IMR-90 (cell line): ENCODE results near the gene PAQR5. TPM values are rescaled to one million over a fixed set of nuclear protein-coding genes. Genes with fewer than 3 reads are reported as not detected.
A peak's percentile ranks its signal among the peaks of the same experiment; 100 is the strongest.

Experiments used
- ATAC-seq: fragments of 200-7000 bp; cut with Tn5 transposase; 2 replicates; pipeline ENCODE4 v1.9.1; 2020; ENCODE audit warnings: low read depth, mild to moderate bottlenecking, moderate library complexity
- BruUV-seq: library from RNA; stranded (reverse); fragments of 400-500 nt; replicated peaks from 2 replicates; lab custom pipeline; 2021; lab: Mats Ljungman, UMichigan
- CTCF ChIA-PET: fragments of 300-600 bp; formaldehyde crosslinking; extraction: SDS; loops from one replicate; lab custom pipeline; 2021; ENCODE audit warnings: antibody characterized with exemption; lab: Yijun Ruan, JAX
- POLR2A ChIA-PET: fragments of 300-600 bp; sonication (Branson Sonifier 250); formaldehyde crosslinking; loops from one replicate; lab custom pipeline; 2022; ENCODE audit warnings: antibody characterized with exemption; ENCODE audit not compliant: unreplicated experiment; lab: Charles Lee
- DNase-seq: peaks from one replicate; pipeline ENCODE4 v3.0.0; 2013
- H2AFZ ChIP-seq: replicated peaks from 2 replicates; pipeline ENCODE3; 2013; ENCODE audit warnings: low read length, mild to moderate bottlenecking; ENCODE audit not compliant: poor library complexity
- H2AK5ac ChIP-seq: 2 replicates; pipeline ENCODE4 v1.6.1; 2013; ENCODE audit warnings: low read depth, low read length, inconsistent platforms
- H2AK9ac ChIP-seq: replicated peaks from 2 replicates; pipeline ENCODE3; 2013; ENCODE audit warnings: mild to moderate bottlenecking, low read depth, low read length, moderate library complexity; ENCODE audit not compliant: poor library complexity
- H2BK120ac ChIP-seq: 2 replicates; pipeline ENCODE4 v1.6.1; 2013; ENCODE audit warnings: low read depth, low read length, inconsistent platforms
- H2BK15ac ChIP-seq: 3 replicates; pipeline ENCODE4 v1.6.1; 2013; ENCODE audit warnings: low read depth, low read length, inconsistent platforms
- H2BK20ac ChIP-seq: 2 replicates; pipeline ENCODE4 v1.6.1; 2013; ENCODE audit warnings: low read depth, mild to moderate bottlenecking, inconsistent platforms, low read length, moderate library complexity
- H2BK5ac ChIP-seq: 2 replicates; pipeline ENCODE4 v1.6.1; 2013; ENCODE audit warnings: mild to moderate bottlenecking, low read depth, low read length, inconsistent platforms; ENCODE audit not compliant: poor library complexity, severe bottlenecking
- H3K14ac ChIP-seq: replicated peaks from 2 replicates; pipeline ENCODE4 v1.6.1; 2013; ENCODE audit warnings: low read depth, low read length, inconsistent platforms
- H3K18ac ChIP-seq: 2 replicates; pipeline ENCODE4 v1.6.1; 2013; ENCODE audit warnings: low read depth, low read length, control low read depth
- H3K23ac ChIP-seq: 2 replicates; pipeline ENCODE4 v1.6.1; 2013; ENCODE audit warnings: low read depth, low read length, inconsistent platforms
- H3K27ac ChIP-seq: 2 replicates; pipeline ENCODE4 v1.5.1; 2013; ENCODE audit warnings: mild to moderate bottlenecking, control low read depth, low read length; ENCODE audit not compliant: insufficient read depth
- H3K27me3 ChIP-seq: 2 replicates; pipeline ENCODE4 v1.6.1; 2013; ENCODE audit warnings: low read length; ENCODE audit not compliant: control insufficient read depth, insufficient read depth
- H3K36me3 ChIP-seq: 2 replicates; pipeline ENCODE4 v1.6.1; 2013; ENCODE audit warnings: low read length, mixed read lengths; ENCODE audit not compliant: control insufficient read depth, insufficient read depth
- H3K4ac ChIP-seq: 2 replicates; pipeline ENCODE4 v1.6.1; 2013; ENCODE audit warnings: low read depth, low read length, inconsistent platforms
- H3K4me1 ChIP-seq: 2 replicates; pipeline ENCODE4 v1.6.1; 2013; ENCODE audit warnings: low read length, mixed read lengths; ENCODE audit not compliant: control insufficient read depth, insufficient read depth
- H3K4me2 ChIP-seq: 2 replicates; pipeline ENCODE4 v1.6.1; 2013; ENCODE audit warnings: low read depth, mild to moderate bottlenecking, control low read depth, low read length, moderate library complexity
- H3K4me3 ChIP-seq: 2 replicates; pipeline ENCODE4 v1.5.1; 2013; ENCODE audit warnings: low read depth, mild to moderate bottlenecking, control low read depth, low read length, moderate library complexity; ENCODE audit not compliant: insufficient read depth
- H3K56ac ChIP-seq: 2 replicates; pipeline ENCODE4 v1.6.1; 2013; ENCODE audit warnings: low read length, inconsistent platforms; ENCODE audit not compliant: insufficient read depth; ENCODE audit errors: extremely low read depth
- H3K79me1 ChIP-seq, 2 experiments: 2 replicates each; pipeline ENCODE4 v1.6.1; 2013; ENCODE audit warnings: low read length in 2 of 2, inconsistent platforms in 1 of 2, low read depth in 1 of 2
- H3K9ac ChIP-seq: 2 replicates; pipeline ENCODE4 v1.6.1; 2013; ENCODE audit warnings: low read depth, low read length, control low read depth
- H3K9me1 ChIP-seq: 2 replicates; pipeline ENCODE4 v1.6.1; 2013; ENCODE audit warnings: low read length, inconsistent platforms; ENCODE audit not compliant: insufficient read depth
- H3K9me3 ChIP-seq: 2 replicates; pipeline ENCODE4 v1.6.1; 2013; ENCODE audit warnings: low read length; ENCODE audit not compliant: control insufficient read depth, insufficient read depth
- H4K20me1 ChIP-seq: 2 replicates; pipeline ENCODE4 v1.6.1; 2013; ENCODE audit warnings: low read length, inconsistent platforms; ENCODE audit not compliant: insufficient read depth
- H4K5ac ChIP-seq: 2 replicates; pipeline ENCODE4 v1.6.1; 2013; ENCODE audit warnings: mild to moderate bottlenecking, low read depth, low read length, control low read depth
- H4K8ac ChIP-seq, 2 experiments: 2 replicates each; pipeline ENCODE4 v1.6.1; 2013; ENCODE audit warnings: low read depth in 2 of 2, low read length in 2 of 2, control low read depth in 1 of 2, inconsistent platforms in 1 of 2
- H4K91ac ChIP-seq: 2 replicates; pipeline ENCODE4 v1.6.1; 2013; ENCODE audit warnings: low read depth, low read length, inconsistent platforms; ENCODE audit not compliant: insufficient read depth
- BHLHE40 ChIP-seq: fragments of 150-350 bp; IDR thresholded peaks from 2 replicates; pipeline ENCODE4 v1.6.1; 2016; ENCODE audit warnings: mild to moderate bottlenecking, low read depth, low read length
- CEBPB ChIP-seq: IDR thresholded peaks from 2 replicates; pipeline ENCODE4 v1.6.1; 2012; ENCODE audit warnings: low read depth, low read length, improper control_type of control experiment
- FOS ChIP-seq: fragments of 150-350 bp; IDR thresholded peaks from 2 replicates; pipeline ENCODE4 v1.6.1; 2016; ENCODE audit warnings: low read depth, low read length
- MAZ ChIP-seq: IDR thresholded peaks from 2 replicates; pipeline ENCODE4 v1.6.1; 2012; ENCODE audit warnings: low read depth, mild to moderate bottlenecking, low read length, improper control_type of control experiment, moderate library complexity, borderline replicate concordance
- MXI1 ChIP-seq: IDR thresholded peaks from 2 replicates; pipeline ENCODE4 v1.6.1; 2012; ENCODE audit warnings: low read depth, mild to moderate bottlenecking, low read length, moderate library complexity, borderline replicate concordance
- NFE2L2 ChIP-seq: fragments of 150-350 bp; IDR thresholded peaks from 2 replicates; pipeline ENCODE4 v1.6.1; 2016; ENCODE audit warnings: low read depth, mild to moderate bottlenecking, low read length
- POLR2A ChIP-seq: IDR thresholded peaks from 2 replicates; pipeline ENCODE4 v1.6.1; 2012; ENCODE audit warnings: mild to moderate bottlenecking, low read depth, low read length
- RAD21 ChIP-seq: IDR thresholded peaks from 2 replicates; pipeline ENCODE4 v1.6.1; 2012; ENCODE audit warnings: low read length, improper control_type of control experiment
- RCOR1 ChIP-seq: IDR thresholded peaks from 2 replicates; pipeline ENCODE4 v1.6.1; 2012; ENCODE audit warnings: mild to moderate bottlenecking, low read length, improper control_type of control experiment; ENCODE audit not compliant: insufficient replicate concordance
- RFX5 ChIP-seq: IDR thresholded peaks from 2 replicates; pipeline ENCODE4 v1.8.0; 2012; ENCODE audit warnings: low read depth, mild to moderate bottlenecking, low read length, moderate library complexity
- SMC3 ChIP-seq: fragments of 150-350 bp; IDR thresholded peaks from 2 replicates; pipeline ENCODE4 v1.6.1; 2016; ENCODE audit warnings: low read depth, mild to moderate bottlenecking, antibody characterized with exemption, low read length, moderate library complexity
- WGBS, 2 experiments: methylation state at CpG; one replicate each; pipeline versions ENCODE4 v1.1.5 to v1.1.7; 2013; ENCODE audit warnings: missing lambda C conversion rate in 2 of 2; ENCODE audit not compliant: insufficient read length in 1 of 2; ENCODE audit errors: extremely low coverage in 2 of 2; 5-methylcytosine and 5-hydroxymethylcytosine counted together
- dilution Hi-C: fragments of 300-500 bp; cut with HindIII; formaldehyde crosslinking; loops from one replicate; pipeline ENCODE4 v1.14.3; 2018; ENCODE audit warnings: low sequenced_read_pairs; ENCODE audit not compliant: unreplicated experiment
- in situ Hi-C: fragments of 300-500 bp; cut with MboI; formaldehyde crosslinking; loops from 3 replicates; pipeline ENCODE4 v1.14.3; 2019; ENCODE audit warnings: low sequenced_read_pairs, inconsistent platforms, mixed read lengths
- intact Hi-C: fragments of 100-400 bp; cut with micrococcal nuclease; formaldehyde crosslinking; loops from 2 replicates; pipeline ENCODE4 v1.10.0; 2022
- polyA plus RNA-seq, 3 experiments: library from polyadenylated mRNA; depleted of rRNA; stranded (reverse); fragments of >200 nt; gene quantifications; 2 replicates each; pipeline ENCODE4 v1.2.3, GENCODE V29; 2012; ENCODE audit warnings: low replicate concordance in 1 of 3
- total RNA-seq: library from RNA; depleted of rRNA; stranded (reverse); fragments of >200 nt; gene quantifications from 2 replicates; pipeline ENCODE4 v1.2.3, GENCODE V29; 2012
- TF ChIP-seq, protein P1 (sequence below): conservative IDR thresholded peaks from 2 replicates; pipeline ENCODE4 v1.5.1; 2012; ENCODE audit warnings: mild to moderate bottlenecking, low read depth, low read length, improper control_type of control experiment

PAQR5 gene
- total and polyA plus RNA-seq, 2 of the 4 experiments (the other 2 are of a cell fraction), result 2.3 to 2.7 TPM

DNA sequence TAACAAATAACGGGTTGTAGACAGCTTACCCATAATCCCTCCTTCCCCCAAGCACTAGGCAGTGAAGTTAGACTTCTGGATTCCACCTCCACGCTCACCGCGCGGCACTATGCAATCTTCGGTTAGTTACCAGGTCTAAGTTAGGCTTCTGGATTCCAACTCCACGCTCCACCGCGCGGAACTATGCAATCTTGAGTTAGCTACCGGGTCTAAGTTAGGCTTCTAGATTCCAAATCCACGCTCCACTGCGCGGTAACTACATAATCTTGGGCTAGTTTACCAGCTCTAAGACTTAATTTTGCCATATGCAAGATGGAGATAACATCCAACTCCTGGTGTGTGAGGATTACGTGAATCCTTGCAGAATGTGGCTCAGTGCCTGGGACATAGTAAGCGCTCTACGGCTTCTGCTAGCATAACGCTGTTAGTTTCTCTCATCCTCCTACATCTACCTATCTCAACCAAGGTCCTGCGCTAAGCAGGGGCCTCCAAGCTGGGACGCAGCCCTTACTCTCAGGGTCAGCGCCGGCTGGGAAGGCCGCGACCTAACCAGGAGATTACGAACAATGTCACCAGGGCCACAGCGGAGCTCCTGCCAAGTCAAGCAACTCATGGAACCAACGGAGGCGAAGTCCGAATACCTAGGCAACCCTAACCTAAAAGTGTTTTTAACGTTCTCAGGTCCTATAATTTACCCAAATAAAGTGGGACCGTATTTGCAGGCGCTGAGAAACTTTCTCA, 153.4 kb downstream of the PAQR5 start (continued):
- no peak for TF ChIP-seq RFX5
- no peak for TF ChIP-seq RAD21
- no peak for TF ChIP-seq BHLHE40

DNA sequence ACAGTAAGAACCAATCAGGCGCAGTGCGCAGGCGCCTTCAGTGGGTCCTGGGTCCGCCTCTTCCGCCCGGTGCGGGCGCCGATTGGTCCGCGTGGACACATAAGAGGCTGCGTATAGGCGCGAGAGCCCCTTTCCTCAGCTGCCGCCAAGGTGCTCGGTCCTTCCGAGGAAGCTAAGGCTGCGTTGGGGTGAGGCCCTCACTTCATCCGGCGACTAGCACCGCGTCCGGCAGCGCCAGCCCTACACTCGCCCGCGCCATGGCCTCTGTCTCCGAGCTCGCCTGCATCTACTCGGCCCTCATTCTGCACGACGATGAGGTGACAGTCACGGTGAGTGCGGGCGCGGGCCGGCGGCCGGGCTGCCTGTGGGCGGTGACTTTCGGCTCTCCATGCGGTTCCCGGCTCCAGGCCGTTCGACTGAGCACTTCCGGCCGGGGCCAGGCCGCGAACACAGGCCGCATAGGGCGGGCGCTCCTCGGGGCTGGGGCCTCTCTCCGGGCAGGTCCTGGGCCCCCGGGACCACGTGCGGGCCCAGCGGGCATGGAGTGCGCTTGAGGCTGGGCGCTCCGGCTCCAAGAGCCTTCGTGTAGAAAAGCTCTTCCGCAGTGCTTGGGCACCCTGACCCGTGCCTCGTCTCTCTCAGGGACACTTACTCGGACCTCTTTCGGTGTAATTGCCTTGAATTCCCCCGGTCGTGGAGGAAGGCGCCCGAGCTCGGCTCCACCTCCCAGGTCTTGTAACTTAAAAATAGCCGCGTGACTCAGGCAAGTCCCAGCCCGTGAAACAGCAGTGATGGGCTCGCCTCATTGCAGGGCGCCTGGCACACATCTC, 154.2 kb downstream of the PAQR5 start, which contains the start of gene RPLP1:
TSS of gene RPLP1 (plus strand) at position 127 of the 830 bp plus-strand sequence. CDS start at position 258, 131 bp downstream.
- peak within 1 kb of the TSS; percentile 64 for H2BK5ac ChIP-seq
- dilution Hi-C loops (no loop called here), in situ Hi-C loops (no loop called here), intact Hi-C loops (loop anchor here (2.0 to 10.0 kb wide), 2 partner anchors 38 to 288 kb away; partner anchors contain the start of genes GLCE and KIF23)
- H3K18ac ChIP-seq, result peak within 1 kb of the TSS; percentile 13
- peak within 1 kb of the TSS; percentile 80 for H4K5ac ChIP-seq
- H3K79me1 ChIP-seq, result peaks cover 5 to 55% of the 10 kb centered on the region in 2 experiments; a peak in 2 of 4 replicates
- peak; percentile 94 for DNase-seq
- peak within 1 kb of the TSS; percentile 12; the same call in 1 of the 3 replicates for H2BK15ac ChIP-seq
- CTCF ChIA-PET, result interaction anchor here (0.6 to 1.6 kb wide), 2 partner anchors 10 to 730 kb away, joined by 6 to 7 read pairs; no protein-coding TSS in a partner anchor
- H3K27ac ChIP-seq, result peak within 1 kb of the TSS; percentile 80
- peak within 1 kb of the TSS; percentile 94 for H3K23ac ChIP-seq
- peak within 1 kb of the TSS; percentile 97 for H3K14ac ChIP-seq
- 0% methylated on average over 48 of the region's 77 CpGs; no CpG with 5 or more reads in 1 of the 2 experiments for WGBS, 2 experiments
- H3K27me3 ChIP-seq, result no peaks in the 10 kb centered on the region
- peak; percentile 93 for ATAC-seq
- POLR2A ChIA-PET, result interaction anchor here (0.6 to 3.4 kb wide), 5 partner anchors 10 to 1327 kb away, joined by 3 to 17 read pairs (median 5); partner anchors contain the start of gene KIF23
- peak within 1 kb of the TSS; percentile 82 for H3K4ac ChIP-seq
- peak within 1 kb of the TSS; percentile 99 for H3K4me2 ChIP-seq
- H2AK5ac ChIP-seq, result peak within 1 kb of the TSS; percentile 90
- H2AFZ ChIP-seq, result peak within 1 kb of the TSS; percentile 96
- H2AK9ac ChIP-seq, result peak within 1 kb of the TSS; percentile 84
- peaks cover 53% of the 10 kb centered on the region for H4K20me1 ChIP-seq
- peak within 1 kb of the TSS; percentile 80 for H3K9ac ChIP-seq
- H2BK120ac ChIP-seq, result peak within 1 kb of the TSS; percentile 58
- H3K4me1 ChIP-seq, result peaks cover 13% of the 10 kb centered on the region
- H3K4me3 ChIP-seq, result peak within 1 kb of the TSS; percentile 70
- peak within 1 kb of the TSS; percentile 87 for H4K91ac ChIP-seq
- no peaks in the 10 kb centered on the region for H3K9me3 ChIP-seq
- H4K8ac ChIP-seq, result peak within 1 kb of the TSS; percentile 95 to 97
- peak within 1 kb of the TSS; percentile 87 for H3K56ac ChIP-seq
- peaks cover 24% of the 10 kb centered on the region for H3K36me3 ChIP-seq
- no TSS peak for BruUV-seq
- peak within 1 kb of the TSS; percentile 20; the same call in 1 of the 2 replicates for H2BK20ac ChIP-seq
- H3K9me1 ChIP-seq, result peaks cover 20% of the 10 kb centered on the region
- TF ChIP-seq SMC3 (no peak), RFX5 (no peak), FOS (no peak), RCOR1 (no peak), POLR2A (peak; percentile 99), RAD21 (no peak), BHLHE40 (no peak), NFE2L2 (no peak), CEBPB (0 out of 2 replicates have a peak, but pooled peaks have one; percentile 2), MXI1 (peak; percentile 61), MAZ (peak; percentile 20; the same call in 1 of the 2 replicates)
- TF ChIP-seq, protein P1, sequence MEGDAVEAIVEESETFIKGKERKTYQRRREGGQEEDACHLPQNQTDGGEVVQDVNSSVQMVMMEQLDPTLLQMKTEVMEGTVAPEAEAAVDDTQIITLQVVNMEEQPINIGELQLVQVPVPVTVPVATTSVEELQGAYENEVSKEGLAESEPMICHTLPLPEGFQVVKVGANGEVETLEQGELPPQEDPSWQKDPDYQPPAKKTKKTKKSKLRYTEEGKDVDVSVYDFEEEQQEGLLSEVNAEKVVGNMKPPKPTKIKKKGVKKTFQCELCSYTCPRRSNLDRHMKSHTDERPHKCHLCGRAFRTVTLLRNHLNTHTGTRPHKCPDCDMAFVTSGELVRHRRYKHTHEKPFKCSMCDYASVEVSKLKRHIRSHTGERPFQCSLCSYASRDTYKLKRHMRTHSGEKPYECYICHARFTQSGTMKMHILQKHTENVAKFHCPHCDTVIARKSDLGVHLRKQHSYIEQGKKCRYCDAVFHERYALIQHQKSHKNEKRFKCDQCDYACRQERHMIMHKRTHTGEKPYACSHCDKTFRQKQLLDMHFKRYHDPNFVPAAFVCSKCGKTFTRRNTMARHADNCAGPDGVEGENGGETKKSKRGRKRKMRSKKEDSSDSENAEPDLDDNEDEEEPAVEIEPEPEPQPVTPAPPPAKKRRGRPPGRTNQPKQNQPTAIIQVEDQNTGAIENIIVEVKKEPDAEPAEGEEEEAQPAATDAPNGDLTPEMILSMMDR, result no peak
